HL-60 (cell line): Measurements from ENCODE around the gene PAQR3.

Experiments
- DNase-seq, 2 experiments: peaks; one replicate each; pipeline ENCODE4 v3.0.0-alpha.2; 2010 to 2020; ENCODE audit warnings: low read depth in 1 of 2, low spot score in 1 of 2
- H3K27ac ChIP-seq: fragments of 250-450 bp; sonication (Bioruptor Pico); replicated peaks from 2 replicates; pipeline ENCODE4 v1.5.1; 2020; ENCODE audit warnings: mild to moderate bottlenecking, moderate library complexity
- H3K27me3 ChIP-seq: fragments of 250-450 bp; sonication (Bioruptor Pico); 2 replicates; pipeline ENCODE4 v1.5.1; 2021; ENCODE audit warnings: mild to moderate bottlenecking, moderate library complexity; ENCODE audit not compliant: insufficient read depth, poor library complexity, severe bottlenecking
- H3K4me3 ChIP-seq: replicated peaks from 2 replicates; pipeline ENCODE4 v1.5.1; 2011; ENCODE audit warnings: mild to moderate bottlenecking, control low read depth, low read length; ENCODE audit not compliant: insufficient read depth
- GABPA ChIP-seq: IDR thresholded peaks from 2 replicates; pipeline ENCODE4 v1.6.1; 2012; ENCODE audit warnings: low read depth
- POLR2AphosphoS5 ChIP-seq: IDR thresholded peaks from 2 replicates; pipeline ENCODE4 v1.6.1; 2012; ENCODE audit warnings: low read depth
- SPI1 ChIP-seq: IDR thresholded peaks from 2 replicates; pipeline ENCODE4 v1.6.1; 2012; ENCODE audit warnings: low read depth, mild to moderate bottlenecking, borderline replicate concordance
- TF ChIP-seq, protein P1 (sequence below): IDR thresholded peaks from 2 replicates; pipeline ENCODE4 v1.6.1; 2012; ENCODE audit warnings: low read depth; ENCODE audit not compliant: insufficient replicate concordance
- TF ChIP-seq, protein P2 (sequence below): IDR thresholded peaks from one replicate; pipeline ENCODE4 v1.5.1; 2011; ENCODE audit warnings: low read length, control low read depth, inconsistent platforms; ENCODE audit not compliant: insufficient read depth

The PAQR3 gene

DNA sequence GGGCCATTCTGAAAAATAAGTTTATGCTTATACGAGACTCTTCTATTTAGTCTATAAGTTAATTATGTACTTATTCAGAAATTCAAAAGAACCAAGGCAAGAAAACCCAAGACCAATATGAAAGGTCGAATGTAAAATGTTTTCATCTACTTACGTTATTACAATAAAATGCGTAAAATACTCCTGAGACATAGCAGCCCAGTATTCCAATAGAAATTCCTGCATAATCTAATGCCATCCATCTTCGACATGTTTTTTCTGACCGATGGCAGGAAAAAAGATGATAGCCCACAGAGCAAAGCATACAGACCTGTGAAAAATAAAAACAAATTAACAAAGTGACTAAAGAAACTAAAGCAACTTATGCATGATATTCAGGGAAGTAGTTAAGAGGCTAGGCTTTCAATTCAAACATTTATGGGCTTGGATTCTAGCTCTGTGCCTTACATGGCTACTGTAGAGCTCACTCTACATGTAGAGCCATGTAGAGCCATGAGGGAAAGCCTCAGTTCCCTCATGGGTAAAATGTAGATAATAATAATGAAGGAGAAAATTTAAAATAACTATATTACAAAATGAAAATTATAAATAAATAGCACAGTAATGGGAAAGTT lies 9.1 kb downstream of the PAQR3 start:
- no peak overlapping the region for H3K27ac ChIP-seq
- no peak for TF ChIP-seq GABPA
- TF ChIP-seq POLR2AphosphoS5, result no peak
- TF ChIP-seq, protein P1, sequence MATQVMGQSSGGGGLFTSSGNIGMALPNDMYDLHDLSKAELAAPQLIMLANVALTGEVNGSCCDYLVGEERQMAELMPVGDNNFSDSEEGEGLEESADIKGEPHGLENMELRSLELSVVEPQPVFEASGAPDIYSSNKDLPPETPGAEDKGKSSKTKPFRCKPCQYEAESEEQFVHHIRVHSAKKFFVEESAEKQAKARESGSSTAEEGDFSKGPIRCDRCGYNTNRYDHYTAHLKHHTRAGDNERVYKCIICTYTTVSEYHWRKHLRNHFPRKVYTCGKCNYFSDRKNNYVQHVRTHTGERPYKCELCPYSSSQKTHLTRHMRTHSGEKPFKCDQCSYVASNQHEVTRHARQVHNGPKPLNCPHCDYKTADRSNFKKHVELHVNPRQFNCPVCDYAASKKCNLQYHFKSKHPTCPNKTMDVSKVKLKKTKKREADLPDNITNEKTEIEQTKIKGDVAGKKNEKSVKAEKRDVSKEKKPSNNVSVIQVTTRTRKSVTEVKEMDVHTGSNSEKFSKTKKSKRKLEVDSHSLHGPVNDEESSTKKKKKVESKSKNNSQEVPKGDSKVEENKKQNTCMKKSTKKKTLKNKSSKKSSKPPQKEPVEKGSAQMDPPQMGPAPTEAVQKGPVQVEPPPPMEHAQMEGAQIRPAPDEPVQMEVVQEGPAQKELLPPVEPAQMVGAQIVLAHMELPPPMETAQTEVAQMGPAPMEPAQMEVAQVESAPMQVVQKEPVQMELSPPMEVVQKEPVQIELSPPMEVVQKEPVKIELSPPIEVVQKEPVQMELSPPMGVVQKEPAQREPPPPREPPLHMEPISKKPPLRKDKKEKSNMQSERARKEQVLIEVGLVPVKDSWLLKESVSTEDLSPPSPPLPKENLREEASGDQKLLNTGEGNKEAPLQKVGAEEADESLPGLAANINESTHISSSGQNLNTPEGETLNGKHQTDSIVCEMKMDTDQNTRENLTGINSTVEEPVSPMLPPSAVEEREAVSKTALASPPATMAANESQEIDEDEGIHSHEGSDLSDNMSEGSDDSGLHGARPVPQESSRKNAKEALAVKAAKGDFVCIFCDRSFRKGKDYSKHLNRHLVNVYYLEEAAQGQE, result no peak
- TF ChIP-seq, protein P2, sequence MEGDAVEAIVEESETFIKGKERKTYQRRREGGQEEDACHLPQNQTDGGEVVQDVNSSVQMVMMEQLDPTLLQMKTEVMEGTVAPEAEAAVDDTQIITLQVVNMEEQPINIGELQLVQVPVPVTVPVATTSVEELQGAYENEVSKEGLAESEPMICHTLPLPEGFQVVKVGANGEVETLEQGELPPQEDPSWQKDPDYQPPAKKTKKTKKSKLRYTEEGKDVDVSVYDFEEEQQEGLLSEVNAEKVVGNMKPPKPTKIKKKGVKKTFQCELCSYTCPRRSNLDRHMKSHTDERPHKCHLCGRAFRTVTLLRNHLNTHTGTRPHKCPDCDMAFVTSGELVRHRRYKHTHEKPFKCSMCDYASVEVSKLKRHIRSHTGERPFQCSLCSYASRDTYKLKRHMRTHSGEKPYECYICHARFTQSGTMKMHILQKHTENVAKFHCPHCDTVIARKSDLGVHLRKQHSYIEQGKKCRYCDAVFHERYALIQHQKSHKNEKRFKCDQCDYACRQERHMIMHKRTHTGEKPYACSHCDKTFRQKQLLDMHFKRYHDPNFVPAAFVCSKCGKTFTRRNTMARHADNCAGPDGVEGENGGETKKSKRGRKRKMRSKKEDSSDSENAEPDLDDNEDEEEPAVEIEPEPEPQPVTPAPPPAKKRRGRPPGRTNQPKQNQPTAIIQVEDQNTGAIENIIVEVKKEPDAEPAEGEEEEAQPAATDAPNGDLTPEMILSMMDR, result no peak
- H3K27me3 ChIP-seq, result no peaks in the 10 kb centered on the region
- no peak overlapping the region for H3K4me3 ChIP-seq
- no peak for DNase-seq

DNA sequence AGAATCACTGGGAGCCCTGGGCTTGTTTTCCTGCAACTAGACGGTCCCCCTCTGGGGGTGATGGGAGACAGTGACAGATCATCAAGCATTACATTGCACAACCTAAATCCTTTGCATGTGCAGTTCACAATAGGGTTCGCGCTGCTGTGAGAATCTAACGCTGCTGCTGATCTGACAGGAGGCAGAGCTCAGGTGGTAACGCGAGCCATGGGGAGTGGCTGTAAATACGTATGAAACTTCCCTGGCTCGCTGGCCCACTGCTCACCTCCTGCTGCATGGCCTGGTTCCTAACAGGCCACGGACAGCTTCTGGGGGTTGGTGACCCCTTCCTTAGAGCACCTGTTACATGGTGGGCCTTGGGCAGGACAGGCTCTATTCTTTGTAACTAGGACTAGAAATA lies 10.4 kb downstream of the PAQR3 start:
- no peak for DNase-seq
- TF ChIP-seq SPI1 (no peak), POLR2AphosphoS5 (no peak), GABPA (no peak)
- TF ChIP-seq, protein P2, result no peak
- TF ChIP-seq, protein P1, result no peak
- H3K27me3 ChIP-seq, result no peaks in the 10 kb centered on the region
- no peak overlapping the region for H3K27ac ChIP-seq
- H3K4me3 ChIP-seq, result no peak overlapping the region

DNA sequence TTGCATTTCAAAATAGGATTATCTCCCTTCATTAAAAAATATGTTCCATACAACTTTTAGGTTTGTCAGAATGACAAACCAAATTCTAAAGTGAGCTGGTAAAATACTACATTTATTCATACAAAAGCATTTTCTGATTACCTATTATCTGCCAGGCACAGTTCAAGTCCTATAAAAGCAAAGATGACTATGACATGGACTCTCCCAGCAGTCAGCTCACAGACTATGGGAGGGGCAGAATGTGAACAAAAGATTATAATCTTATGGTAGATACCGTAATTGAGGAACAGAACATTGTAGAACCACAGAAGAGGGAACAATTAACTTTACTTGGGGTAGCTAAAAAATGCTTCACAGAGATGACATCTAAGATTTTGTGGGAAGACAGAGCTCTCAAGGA lies 12.4 kb downstream of the PAQR3 start:
- no peak overlapping the region for H3K4me3 ChIP-seq
- TF ChIP-seq, protein P1, result no peak
- TF ChIP-seq SPI1 (no peak), POLR2AphosphoS5 (no peak)
- TF ChIP-seq, protein P2, result no peak
- H3K27ac ChIP-seq, result no peak overlapping the region
- DNase-seq, result no peak
- no peaks in the 10 kb centered on the region for H3K27me3 ChIP-seq
